Mammary epithelial cell (primary cell): ENCODE results near the gene POFUT2.

ENCODE experiments used
- EZH2 ChIP-seq: IDR thresholded peaks from 2 replicates; pipeline ENCODE4 v1.6.1; 2012; ENCODE audit warnings: low read length, inconsistent platforms, borderline replicate concordance
- TF ChIP-seq, protein P1 (sequence below), 2 donors: IDR thresholded peaks in 1 of 2; conservative IDR thresholded peaks in 1 of 2; 2 replicates each; pipeline ENCODE4 v1.5.1; 2011 to 2012; ENCODE audit warnings: inconsistent platforms in 2 of 2, low read length in 2 of 2, mild to moderate bottlenecking in 2 of 2, control low read depth in 1 of 2, low read depth in 1 of 2; ENCODE audit not compliant: insufficient read depth in 1 of 2; ENCODE audit errors: extremely low read depth in 1 of 2

- TF ChIP-seq, protein P1, sequence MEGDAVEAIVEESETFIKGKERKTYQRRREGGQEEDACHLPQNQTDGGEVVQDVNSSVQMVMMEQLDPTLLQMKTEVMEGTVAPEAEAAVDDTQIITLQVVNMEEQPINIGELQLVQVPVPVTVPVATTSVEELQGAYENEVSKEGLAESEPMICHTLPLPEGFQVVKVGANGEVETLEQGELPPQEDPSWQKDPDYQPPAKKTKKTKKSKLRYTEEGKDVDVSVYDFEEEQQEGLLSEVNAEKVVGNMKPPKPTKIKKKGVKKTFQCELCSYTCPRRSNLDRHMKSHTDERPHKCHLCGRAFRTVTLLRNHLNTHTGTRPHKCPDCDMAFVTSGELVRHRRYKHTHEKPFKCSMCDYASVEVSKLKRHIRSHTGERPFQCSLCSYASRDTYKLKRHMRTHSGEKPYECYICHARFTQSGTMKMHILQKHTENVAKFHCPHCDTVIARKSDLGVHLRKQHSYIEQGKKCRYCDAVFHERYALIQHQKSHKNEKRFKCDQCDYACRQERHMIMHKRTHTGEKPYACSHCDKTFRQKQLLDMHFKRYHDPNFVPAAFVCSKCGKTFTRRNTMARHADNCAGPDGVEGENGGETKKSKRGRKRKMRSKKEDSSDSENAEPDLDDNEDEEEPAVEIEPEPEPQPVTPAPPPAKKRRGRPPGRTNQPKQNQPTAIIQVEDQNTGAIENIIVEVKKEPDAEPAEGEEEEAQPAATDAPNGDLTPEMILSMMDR (conservative IDR thresholded peaks at IDR 0.05 in 1 of 2, IDR thresholded peaks at IDR 0.05 in 1 of 2; ENCODE audit: extremely low read depth in 1 of 2, insufficient read depth in 1 of 2, low read depth in 1 of 2, low read length in 2 of 2) = no peak
- TF ChIP-seq EZH2 = no peak
These were observed 18.1 kb upstream of the POFUT2 start for GRCh38 chr21:45305836-45306235.
